Activated CD8-positive, alpha-beta T cell treated with anti-CD3 and anti-CD28 coated beads for 36 hours (primary cell): Measurements from ENCODE around the gene DOK3. TPM values are rescaled to one million over a fixed set of nuclear protein-coding genes. Genes with fewer than 3 reads are reported as not detected.

ENCODE experiments used
- ATAC-seq: fragments of 200-7000 bp; cut with Tn5 transposase; one replicate; pipeline ENCODE4 v1.10.0; 2021; ENCODE audit warnings: mild to moderate bottlenecking, moderate library complexity
- CTCF ChIA-PET: fragments of 350-600 bp; sonication (Branson Sonifier 250); formaldehyde crosslinking; loops from one replicate; lab custom pipeline; 2021; ENCODE audit warnings: antibody characterized with exemption; lab: Charles Lee
- POLR2A ChIA-PET: fragments of 350-600 bp; sonication (Branson Sonifier 250); formaldehyde crosslinking; loops from one replicate; lab custom pipeline; 2021; ENCODE audit warnings: antibody characterized with exemption; lab: Charles Lee
- DNase-seq: peaks from one replicate; pipeline ENCODE4 v3.0.0-alpha.2; 2020
- H3K27ac Mint-ChIP-seq: one replicate; pipeline ENCODE4 v1.8.0; 2021; ENCODE audit warnings: mild to moderate bottlenecking, mixed read lengths
- H3K27me3 Mint-ChIP-seq: one replicate; pipeline ENCODE4 v1.8.0; 2021; ENCODE audit warnings: mixed read lengths
- H3K36me3 Mint-ChIP-seq: one replicate; pipeline ENCODE4 v1.8.0; 2021; ENCODE audit warnings: low read depth, mixed read lengths
- H3K4me1 Mint-ChIP-seq: one replicate; pipeline ENCODE4 v1.8.0; 2021; ENCODE audit warnings: low read depth, mixed read lengths
- H3K4me3 Mint-ChIP-seq: one replicate; pipeline ENCODE4 v1.8.0; 2021; ENCODE audit warnings: mild to moderate bottlenecking, moderate library complexity, mixed read lengths
- H3K9me3 Mint-ChIP-seq: one replicate; pipeline ENCODE4 v1.8.0; 2021; ENCODE audit warnings: mixed read lengths
- intact Hi-C: fragments of 100-400 bp; cut with micrococcal nuclease; formaldehyde crosslinking; loops from one replicate; pipeline ENCODE4 v1.10.0; 2022
- total RNA-seq, 2 experiments: library from RNA; stranded (reverse); gene quantifications; one replicate each; pipeline ENCODE4 v1.2.3, GENCODE V29; 2021
- TF ChIP-seq, protein P1 (sequence below): fragments of 200-600 bp; IDR thresholded peaks from one replicate; pipeline ENCODE4 v1.8.0; 2022; ENCODE audit warnings: antibody characterized with exemption, mild to moderate bottlenecking

Gene DOK3
- total RNA-seq, 2 experiments from 2014 or later: 7.4 to 8.0 TPM

DNA sequence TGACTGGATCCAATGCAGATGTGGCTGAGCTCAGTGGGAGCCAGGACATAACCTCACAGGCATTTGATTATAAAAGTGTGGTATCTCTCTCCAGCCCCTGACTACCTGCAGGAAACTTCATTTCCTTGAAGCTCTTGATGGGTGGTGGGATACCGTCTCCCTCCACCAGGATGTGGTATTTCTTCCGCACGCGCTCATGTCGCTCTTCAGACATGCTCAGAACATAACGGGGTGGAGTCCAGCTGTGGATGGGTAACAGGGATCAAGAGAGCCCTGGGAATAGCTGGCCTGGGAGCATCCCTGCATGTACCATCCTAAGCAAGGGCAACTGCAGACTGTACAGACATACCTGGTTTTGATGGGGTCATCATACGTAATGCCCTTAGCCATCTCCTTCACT is 6.0 kb upstream of the DOK3 start:
- CTCF ChIA-PET: interaction anchor here (1.4 to 9.4 kb wide), 4 partner anchors 14 to 212 kb away, joined by 3 to 65 read pairs (median 5); partner anchors contain the start of genes PRELID1 and RAB24
- no peaks in the 10 kb centered on the region for H3K9me3 Mint-ChIP-seq
- H3K36me3 Mint-ChIP-seq: peaks cover 70% of the 10 kb centered on the region
- POLR2A ChIA-PET: interaction anchor here (0.6 to 2.8 kb wide), 11 partner anchors 9 to 111 kb away, joined by 3 to 9 read pairs (median 3); partner anchors contain the start of genes GRK6 and PDLIM7
- TF ChIP-seq, protein P1, sequence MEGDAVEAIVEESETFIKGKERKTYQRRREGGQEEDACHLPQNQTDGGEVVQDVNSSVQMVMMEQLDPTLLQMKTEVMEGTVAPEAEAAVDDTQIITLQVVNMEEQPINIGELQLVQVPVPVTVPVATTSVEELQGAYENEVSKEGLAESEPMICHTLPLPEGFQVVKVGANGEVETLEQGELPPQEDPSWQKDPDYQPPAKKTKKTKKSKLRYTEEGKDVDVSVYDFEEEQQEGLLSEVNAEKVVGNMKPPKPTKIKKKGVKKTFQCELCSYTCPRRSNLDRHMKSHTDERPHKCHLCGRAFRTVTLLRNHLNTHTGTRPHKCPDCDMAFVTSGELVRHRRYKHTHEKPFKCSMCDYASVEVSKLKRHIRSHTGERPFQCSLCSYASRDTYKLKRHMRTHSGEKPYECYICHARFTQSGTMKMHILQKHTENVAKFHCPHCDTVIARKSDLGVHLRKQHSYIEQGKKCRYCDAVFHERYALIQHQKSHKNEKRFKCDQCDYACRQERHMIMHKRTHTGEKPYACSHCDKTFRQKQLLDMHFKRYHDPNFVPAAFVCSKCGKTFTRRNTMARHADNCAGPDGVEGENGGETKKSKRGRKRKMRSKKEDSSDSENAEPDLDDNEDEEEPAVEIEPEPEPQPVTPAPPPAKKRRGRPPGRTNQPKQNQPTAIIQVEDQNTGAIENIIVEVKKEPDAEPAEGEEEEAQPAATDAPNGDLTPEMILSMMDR: no peak
- H3K4me1 Mint-ChIP-seq: peaks cover 45% of the 10 kb centered on the region
- DNase-seq (no peak), ATAC-seq (no peak)
- no peaks in the 10 kb centered on the region for H3K27me3 Mint-ChIP-seq
- peak overlapping the region; percentile 92 for H3K4me3 Mint-ChIP-seq
- intact Hi-C loops: no loop called here
- peak overlapping the region; percentile 42 for H3K27ac Mint-ChIP-seq

DNA sequence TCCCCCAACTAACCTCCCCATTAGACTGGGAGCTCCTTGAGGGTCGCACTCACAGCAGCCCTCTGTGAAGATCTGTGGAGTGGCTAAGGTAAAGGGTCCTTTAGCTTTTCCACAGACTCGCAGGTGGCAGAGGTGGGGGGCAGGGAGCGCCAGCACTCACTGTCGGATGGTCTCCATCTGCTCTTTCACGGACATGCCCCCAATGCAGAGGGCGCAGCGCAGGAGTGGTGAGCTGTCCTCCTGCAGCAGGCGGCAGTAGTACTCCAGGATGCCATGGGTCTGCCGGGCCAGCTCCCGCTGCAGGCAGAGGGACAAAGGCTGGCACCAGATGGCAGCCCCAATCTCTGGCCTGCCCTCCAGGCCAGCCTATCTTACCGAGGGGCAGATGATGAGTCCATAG is 4.9 kb upstream of the DOK3 start:
- DNase-seq (no peak), ATAC-seq (no peak)
- Mint-ChIP-seq H3K27me3 (no peaks in the 10 kb centered on the region), H3K36me3 (peaks cover 76% of the 10 kb centered on the region), H3K27ac (no peak overlapping the region), H3K4me3 (peak overlapping the region; percentile 92), H3K4me1 (peaks cover 45% of the 10 kb centered on the region), H3K9me3 (no peaks in the 10 kb centered on the region)
- POLR2A ChIA-PET: interaction anchor here (1.0 to 2.8 kb wide), 3 partner anchors 12 to 110 kb away, joined by 3 to 9 read pairs (median 3); no protein-coding TSS in a partner anchor
- intact Hi-C loops: no loop called here
- CTCF ChIA-PET: interaction anchor here (9.4 kb wide), 1 partner anchor 13 kb away, joined by 65 read pairs; no protein-coding TSS in a partner anchor
- TF ChIP-seq, protein P1: no peak

DNA sequence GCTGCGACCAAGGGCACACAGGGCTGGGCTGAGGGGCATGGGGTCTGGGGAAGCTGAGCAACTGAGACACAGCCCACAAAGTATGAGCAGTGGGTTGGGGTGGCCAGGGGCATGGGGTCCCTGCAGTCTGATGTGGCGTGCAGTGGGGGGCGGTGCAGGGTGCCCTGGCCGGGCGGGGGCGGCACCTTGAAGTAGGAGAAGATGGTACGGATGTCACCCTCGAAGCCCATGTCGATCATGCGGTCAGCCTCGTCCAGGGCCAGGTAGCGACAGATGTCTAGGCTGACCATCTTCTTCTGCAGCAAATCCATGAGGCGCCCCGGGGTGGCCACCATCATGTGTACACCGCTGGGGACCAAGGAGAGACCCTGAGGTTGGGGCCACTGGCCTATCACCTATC is 3.9 kb upstream of the DOK3 start:
- ATAC-seq: no peak
- POLR2A ChIA-PET: no interaction called here
- CTCF ChIA-PET: interaction anchor here (9.4 kb wide), 1 partner anchor 12 kb away, joined by 65 read pairs; no protein-coding TSS in a partner anchor
- H3K27ac Mint-ChIP-seq: no peak overlapping the region
- intact Hi-C loops: no loop called here
- peaks cover 71% of the 10 kb centered on the region for H3K36me3 Mint-ChIP-seq
- DNase-seq: no peak
- TF ChIP-seq, protein P1: no peak
- H3K4me3 Mint-ChIP-seq: no peak overlapping the region
- no peaks in the 10 kb centered on the region for H3K27me3 Mint-ChIP-seq
- peaks cover 41% of the 10 kb centered on the region for H3K4me1 Mint-ChIP-seq
- H3K9me3 Mint-ChIP-seq: no peaks in the 10 kb centered on the region

DNA sequence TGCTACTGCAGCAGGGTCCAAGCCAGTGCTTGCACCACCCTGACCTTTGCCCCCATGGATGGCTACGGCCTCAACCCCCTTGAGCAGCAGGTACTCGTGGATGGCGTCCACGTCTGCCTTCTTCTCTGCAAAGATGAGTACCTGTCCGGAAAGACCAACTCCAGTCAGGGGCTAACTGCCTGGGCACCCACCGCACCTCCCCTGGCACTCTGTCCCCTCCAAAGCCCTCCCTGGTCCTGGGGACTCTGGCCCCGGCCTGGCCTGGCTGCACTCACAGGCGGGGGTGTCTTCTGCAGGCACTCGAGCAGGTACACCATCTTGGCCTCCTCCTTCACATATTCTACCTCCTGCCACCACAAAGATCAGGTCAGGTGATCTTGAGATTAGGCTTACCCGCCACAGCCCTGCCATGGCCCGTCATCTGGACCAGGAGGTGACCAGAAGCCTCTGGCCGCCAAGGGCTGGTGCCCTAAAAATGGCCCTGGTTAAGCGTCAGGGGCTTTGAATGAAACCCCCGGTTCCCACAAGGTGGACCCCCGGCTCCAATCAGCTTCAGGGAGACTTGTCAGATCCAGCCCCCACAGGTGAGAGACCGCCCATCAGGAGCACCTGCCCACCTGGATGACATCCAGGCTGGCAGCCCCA is 3.2 kb upstream of the DOK3 start:
- H3K4me3 Mint-ChIP-seq: no peak overlapping the region
- peaks cover 41% of the 10 kb centered on the region for H3K4me1 Mint-ChIP-seq
- no peaks in the 10 kb centered on the region for H3K27me3 Mint-ChIP-seq
- H3K36me3 Mint-ChIP-seq: peaks cover 71% of the 10 kb centered on the region
- ChIA-PET POLR2A (no interaction called here), CTCF (interaction anchor here (9.4 kb wide), 1 partner anchor 11 kb away, joined by 65 read pairs; no protein-coding TSS in a partner anchor)
- TF ChIP-seq, protein P1: no peak
- DNase-seq (no peak), ATAC-seq (no peak)
- H3K27ac Mint-ChIP-seq: no peak overlapping the region
- intact Hi-C loops: no loop called here
- no peaks in the 10 kb centered on the region for H3K9me3 Mint-ChIP-seq
